GM10248 (cell line): ENCODE measurements around the gene ARHGAP19.

Experiments
- CTCF ChIA-PET: fragments of 300-600 bp; sonication (Branson Sonifier 250); formaldehyde crosslinking; extraction: SDS; loops from one replicate; lab custom pipeline; 2021; ENCODE audit warnings: antibody characterized with exemption; lab: Yijun Ruan, JAX
- POLR2A ChIA-PET: fragments of 350-650 bp; sonication (Branson Sonifier 250); formaldehyde crosslinking; extraction: SDS; loops from one replicate; lab custom pipeline; 2020; ENCODE audit warnings: antibody characterized with exemption; lab: Yijun Ruan, JAX
- DNase-seq: peaks from one replicate; pipeline ENCODE4 v3.0.0; 2012; ENCODE audit errors: extremely low spot score
- CTCF ChIP-seq: IDR thresholded peaks from 2 replicates; pipeline ENCODE4 v1.5.1; 2012; ENCODE audit warnings: mild to moderate bottlenecking, low read depth; ENCODE audit errors: extremely low read depth, missing control alignments, control extremely low read depth

ARHGAP19 gene

DNA sequence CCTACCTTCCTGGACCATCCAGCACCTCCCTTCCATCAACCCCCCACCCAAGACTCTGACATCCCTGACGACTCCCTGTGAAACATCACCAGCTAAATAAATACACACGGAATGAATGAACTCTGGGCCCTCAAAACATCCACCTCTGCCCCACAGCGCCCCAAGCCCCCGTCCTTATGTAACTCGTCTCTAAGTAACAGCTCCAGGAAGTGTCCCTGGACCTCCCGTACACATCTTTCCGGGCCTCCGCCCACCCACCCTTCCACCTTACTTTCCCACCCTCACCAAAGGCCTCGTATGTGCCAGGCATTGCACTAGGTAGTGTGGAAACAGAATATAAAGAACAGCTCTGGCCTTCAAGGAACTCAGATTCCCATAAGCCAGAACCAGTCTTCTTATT, 79.0 kb downstream of the ARHGAP19 start:
- ChIA-PET POLR2A (no interaction called here), CTCF (interaction anchor here (1.3 to 15.8 kb wide), 7 partner anchors 10 to 188 kb away, joined by 3 to 484 read pairs (median 67); no protein-coding TSS in a partner anchor)
- TF ChIP-seq CTCF = no peak
- no peak for DNase-seq

GRCh38 chr10:97211229-97211628, 81.2 kb downstream of the ARHGAP19 start:
- no peak for DNase-seq
- ChIA-PET POLR2A (no interaction called here), CTCF (interaction anchor here (0.8 to 15.8 kb wide), 41 partner anchors 8 to 828 kb away, joined by 3 to 484 read pairs (median 6); no protein-coding TSS in a partner anchor)
- no peak for TF ChIP-seq CTCF

DNA sequence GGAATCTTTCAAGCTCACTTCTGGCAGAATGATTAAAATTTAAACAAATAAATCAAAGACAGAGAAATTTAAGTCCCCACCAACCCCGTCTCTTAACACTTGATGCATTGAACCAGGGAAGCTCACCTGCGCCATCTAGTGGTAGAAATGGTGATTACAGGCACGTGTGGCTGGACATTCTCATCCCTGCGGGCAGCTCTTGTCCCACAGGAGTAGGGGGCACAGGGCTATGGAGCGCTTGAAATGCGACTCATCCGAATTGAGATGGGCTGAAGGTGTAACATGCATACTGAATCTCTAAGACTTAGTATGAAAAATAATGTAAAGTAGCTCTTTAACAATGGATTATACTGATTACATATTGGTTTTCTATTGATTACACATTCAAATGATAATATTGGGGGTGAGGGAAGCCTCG, 81.9 kb downstream of the ARHGAP19 start:
- POLR2A ChIA-PET = no interaction called here
- TF ChIP-seq CTCF = peak; percentile 94
- CTCF ChIA-PET = interaction anchor here (0.7 to 15.8 kb wide), 60 partner anchors 9 to 837 kb away, joined by 3 to 484 read pairs (median 4); partner anchors contain the start of genes ARHGAP19 and SLIT1
- peak; percentile 70 for DNase-seq

DNA sequence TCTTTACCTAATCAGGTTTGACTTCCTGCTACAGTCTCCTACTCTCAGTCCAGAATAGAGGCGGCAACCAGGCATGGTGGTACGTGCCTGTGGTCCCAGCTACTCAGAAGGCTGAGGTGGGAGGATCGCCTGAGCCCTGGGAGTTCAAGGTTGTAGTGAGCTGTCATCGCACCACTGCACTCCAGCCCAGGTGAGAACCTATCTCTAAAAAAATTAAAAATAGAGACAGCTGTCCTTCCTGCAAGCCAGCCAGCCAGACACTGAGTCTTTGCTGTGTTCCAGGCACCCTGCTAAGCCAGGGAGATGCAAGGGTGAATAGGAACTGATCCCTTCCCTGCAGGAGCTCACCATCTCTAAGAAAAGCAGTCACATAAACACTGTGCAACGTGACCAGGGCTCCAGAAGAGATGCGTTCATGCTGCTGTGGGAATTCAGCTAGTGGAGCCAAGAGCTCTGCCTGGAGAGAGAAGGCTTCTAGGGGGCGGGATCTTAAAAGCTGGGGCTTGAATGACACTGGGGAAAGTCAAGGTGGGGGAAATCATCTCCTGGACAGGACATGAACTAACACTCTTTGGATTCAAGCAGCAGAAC, 84.6 kb downstream of the ARHGAP19 start:
- ChIA-PET POLR2A (no interaction called here), CTCF (interaction anchor here (1.1 to 15.8 kb wide), 6 partner anchors 11 to 171 kb away, joined by 3 to 484 read pairs (median 75); no protein-coding TSS in a partner anchor)
- DNase-seq = no peak
- no peak for TF ChIP-seq CTCF

GRCh38 chr10:97207131-97207530, 85.3 kb downstream of the ARHGAP19 start:
- POLR2A ChIA-PET = no interaction called here
- no peak for DNase-seq
- CTCF ChIA-PET = interaction anchor here (1.0 to 15.8 kb wide), 6 partner anchors 10 to 170 kb away, joined by 3 to 484 read pairs (median 75); no protein-coding TSS in a partner anchor
- TF ChIP-seq CTCF = no peak

DNA sequence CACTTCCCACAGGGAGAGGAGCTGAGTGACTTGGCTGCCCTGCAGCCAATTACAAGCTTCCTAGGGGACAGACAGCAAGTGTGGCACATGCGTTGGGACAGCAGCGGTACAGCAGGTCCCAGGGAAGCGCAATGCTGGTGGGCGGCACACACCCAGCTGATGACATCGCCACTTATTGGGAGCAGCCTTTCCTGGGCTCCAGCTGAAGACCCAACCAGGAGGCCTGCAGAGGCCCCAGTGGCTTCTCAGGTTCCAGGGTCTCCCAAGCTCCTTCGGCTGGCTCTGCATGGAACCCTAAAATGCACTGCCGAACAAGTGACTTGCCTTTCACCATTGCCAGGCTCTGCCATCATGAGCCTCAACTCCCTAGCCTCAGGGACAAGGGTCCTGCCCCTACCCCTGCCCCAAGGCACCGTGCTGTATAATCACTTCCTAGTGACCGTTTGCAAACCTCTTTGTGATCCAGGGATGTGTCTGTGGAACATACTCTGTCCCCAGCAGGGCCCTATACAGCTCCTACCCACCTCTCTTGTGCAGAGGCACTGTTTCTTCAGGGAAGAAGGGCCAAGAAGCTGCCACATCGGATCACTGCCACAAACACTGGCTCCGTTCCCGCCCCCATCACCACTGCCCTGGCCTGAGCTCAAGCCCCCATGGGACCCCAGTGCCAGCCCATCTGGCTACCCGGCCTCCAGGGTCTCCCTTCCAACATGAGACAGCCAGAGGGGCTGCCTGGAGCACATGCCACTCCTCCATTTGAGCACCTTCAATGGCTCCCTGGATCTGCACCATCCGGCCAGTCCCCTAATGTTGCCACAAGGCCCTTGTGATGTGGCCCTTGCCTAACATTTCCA, 87.4 kb downstream of the ARHGAP19 start:
- no peak for TF ChIP-seq CTCF
- CTCF ChIA-PET = interaction anchor here (1.5 to 15.8 kb wide), 6 partner anchors 8 to 180 kb away, joined by 3 to 484 read pairs (median 12); no protein-coding TSS in a partner anchor
- POLR2A ChIA-PET = no interaction called here
- DNase-seq = no peak
